ENCODE measurements around the gene POU4F3.

Gene POU4F3

DNA sequence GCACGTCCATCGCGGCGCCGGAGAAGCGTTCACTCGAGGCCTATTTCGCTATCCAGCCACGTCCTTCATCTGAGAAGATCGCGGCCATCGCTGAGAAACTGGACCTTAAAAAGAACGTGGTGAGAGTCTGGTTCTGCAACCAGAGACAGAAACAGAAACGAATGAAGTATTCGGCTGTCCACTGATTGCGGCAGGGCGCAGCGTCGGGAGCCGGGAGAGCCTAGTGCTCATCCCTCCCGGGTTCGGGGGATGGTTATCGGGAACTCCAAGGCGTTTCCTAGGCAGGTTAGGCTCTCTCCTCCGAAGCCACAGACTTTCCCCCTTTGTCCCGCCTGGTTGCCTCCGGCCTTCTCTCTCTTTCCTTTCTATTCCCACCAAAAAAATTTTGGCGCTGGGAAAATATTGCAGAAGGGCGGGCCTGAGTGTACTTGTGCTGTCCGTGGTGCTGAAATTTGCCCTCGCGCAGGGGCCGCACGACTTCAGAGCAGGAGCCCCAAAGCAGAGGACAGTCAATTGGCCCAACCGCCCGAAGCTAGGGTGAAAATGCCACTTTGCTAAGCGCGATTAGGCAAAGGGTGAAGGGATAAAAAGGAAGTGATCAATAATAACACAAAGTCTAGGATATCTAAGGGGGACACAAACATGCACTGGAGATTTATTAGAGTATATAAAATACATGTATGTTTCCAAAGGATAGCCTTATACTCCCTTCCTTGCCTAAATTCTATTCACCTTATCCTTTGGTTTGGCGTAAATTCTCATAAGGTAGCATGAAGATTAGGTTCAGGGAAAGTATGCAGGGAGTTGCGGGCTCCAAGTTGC, 1.8 kb downstream of the POU4F3 start:
- DNase-seq = no peak

DNA sequence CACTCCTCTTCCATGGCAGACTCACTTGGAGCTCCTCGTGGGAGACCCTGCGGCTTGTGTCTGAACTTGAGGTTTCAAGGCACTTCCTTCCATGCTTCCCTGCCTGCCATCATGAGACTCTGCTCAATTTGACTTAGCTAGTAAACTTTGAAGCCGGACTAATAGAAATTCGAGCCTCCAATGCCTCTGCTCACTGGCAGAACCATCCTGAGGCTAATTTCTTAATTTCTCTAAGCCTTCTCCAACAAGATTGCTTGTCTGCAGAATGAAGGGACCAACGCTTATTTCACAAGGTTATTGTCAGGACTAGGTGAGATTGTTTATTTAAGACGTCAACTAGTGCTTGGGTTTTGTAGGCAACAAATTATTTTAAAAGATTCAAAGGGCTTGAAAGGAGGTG, 3.2 kb downstream of the POU4F3 start:
- DNase-seq = no peak

- DNase-seq = no peak
Measured at GRCh38 chr5:146342519-146342881, 3.9 kb downstream of the POU4F3 start.

GRCh38 chr5:146342882-146343865, 4.5 kb downstream of the POU4F3 start:
- DNase-seq = no peak

DNA sequence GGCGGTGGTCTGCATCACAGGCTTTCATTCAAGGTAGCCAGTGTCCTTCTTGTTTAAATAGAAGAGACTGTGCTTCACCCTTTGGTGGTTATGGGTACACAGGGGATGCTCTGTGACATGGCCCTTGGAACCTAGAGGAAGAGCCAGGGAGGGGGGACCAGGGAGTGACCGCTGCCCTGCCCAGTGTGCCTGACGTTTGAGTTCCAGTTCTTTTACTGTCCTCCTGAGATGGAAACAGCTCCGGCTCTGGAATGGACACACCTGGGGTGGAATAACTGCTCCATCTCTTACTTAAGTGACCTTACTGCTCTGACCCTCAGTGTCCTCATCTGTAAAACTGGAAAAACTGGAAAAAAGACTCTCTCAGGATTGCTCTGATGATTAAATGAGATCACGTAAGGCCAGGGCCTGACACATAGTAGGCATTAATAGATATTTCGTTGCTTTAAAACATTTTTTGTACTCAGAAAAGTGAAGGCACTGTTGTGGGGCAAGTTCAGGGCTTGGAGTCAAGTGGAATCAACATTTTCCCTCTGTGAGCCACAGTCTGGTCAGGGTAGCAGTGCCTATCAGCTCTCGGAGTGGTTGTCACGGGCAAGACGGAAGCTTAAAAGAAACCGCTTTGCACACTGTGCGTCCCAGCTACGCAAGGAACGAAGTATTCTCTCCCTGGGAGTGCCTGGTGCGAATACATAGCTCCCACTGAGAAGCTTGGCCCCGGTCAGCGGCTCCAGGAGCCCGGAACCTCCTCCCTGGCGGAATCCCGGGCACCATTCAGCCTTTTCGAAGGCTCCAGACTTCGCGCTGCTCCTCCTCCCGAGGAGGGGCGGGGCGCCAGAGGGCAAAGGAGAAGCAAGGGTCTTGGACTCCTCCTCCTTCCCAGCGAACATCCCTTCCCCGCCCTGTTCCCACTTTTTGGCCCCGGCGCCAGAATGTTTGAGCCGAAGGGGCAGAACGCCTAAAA, 5.8 kb downstream of the POU4F3 start:
- DNase-seq = no peak

DNA sequence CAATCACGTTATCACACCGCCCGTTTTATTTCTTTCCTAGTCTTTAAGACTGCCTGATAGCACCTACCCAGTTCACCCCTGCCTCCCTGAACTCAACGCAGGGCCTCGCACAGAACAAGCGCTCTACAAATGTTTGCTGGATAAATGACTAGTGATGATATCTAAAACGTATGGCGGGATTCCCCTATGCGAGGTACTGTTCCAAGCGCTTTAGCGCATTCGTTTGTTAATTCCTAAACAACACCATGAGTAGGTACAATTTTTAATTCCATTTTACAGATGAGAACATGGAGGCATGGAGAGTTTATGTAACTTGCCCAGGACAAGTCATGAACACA, 6.6 kb downstream of the POU4F3 start:
- DNase-seq = no peak

DNA sequence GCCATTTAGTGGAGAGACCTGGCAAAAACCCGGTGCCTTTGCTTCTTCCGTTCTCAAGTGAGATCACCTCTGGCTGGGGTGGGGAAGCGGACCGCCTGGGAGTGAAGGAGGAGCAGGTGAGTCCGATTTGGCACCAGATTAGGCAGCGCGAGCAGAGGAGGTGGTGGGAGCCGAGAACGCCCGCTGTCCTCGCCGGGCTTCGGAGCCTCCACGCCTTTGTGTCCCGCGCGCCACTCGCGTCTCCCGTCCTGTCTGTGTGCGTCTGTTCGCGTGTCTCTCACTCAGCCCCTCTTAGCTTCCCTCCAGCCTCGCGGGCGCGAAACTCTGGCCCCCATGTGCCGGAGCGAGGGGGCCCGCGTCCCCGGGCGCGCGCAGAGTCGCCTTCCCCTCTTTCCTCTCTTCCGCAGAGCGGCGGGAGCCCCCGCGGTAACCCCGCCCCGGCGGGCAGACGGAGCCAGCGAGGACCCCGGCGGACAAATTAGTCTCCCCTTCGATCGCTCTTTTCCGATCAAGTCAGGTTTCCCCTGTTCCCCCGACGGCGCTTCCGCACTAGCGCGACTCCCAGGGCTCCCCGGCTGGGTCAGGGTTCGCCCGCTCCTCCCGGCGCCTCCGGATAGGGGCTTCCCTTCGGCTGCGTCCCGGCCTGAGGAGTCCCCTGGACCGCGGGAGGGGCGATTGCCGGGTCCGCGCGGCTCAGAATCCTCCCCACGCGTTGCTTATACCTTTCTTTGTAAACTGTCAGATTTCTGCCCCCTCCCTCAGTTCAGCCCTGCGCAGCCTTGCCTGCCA, 7.1 kb downstream of the POU4F3 start:
- no peak for DNase-seq

- no peak for DNase-seq
Measured at GRCh38 chr5:146357126-146357525, 18.5 kb downstream of the POU4F3 start.

DNA sequence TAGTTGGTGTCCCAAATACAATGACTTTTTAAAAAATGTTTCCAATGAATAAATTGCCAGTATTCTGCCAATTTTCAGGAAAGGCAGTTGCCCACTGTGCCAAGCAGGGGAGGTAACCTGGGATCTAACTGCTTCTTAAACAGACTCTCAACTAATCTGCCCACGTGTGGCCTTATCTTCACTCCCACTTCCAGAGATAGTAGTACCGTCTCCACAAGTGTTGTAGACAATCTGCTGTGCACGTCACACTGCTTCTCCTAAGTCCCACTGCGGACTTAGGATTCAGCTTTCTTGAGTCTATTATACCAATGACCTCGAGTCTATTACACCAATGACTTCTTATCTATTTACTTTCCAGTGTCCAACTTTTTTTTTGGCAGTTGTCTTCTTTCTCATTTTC, 21.2 kb downstream of the POU4F3 start:
- DNase-seq = no peak

DNA sequence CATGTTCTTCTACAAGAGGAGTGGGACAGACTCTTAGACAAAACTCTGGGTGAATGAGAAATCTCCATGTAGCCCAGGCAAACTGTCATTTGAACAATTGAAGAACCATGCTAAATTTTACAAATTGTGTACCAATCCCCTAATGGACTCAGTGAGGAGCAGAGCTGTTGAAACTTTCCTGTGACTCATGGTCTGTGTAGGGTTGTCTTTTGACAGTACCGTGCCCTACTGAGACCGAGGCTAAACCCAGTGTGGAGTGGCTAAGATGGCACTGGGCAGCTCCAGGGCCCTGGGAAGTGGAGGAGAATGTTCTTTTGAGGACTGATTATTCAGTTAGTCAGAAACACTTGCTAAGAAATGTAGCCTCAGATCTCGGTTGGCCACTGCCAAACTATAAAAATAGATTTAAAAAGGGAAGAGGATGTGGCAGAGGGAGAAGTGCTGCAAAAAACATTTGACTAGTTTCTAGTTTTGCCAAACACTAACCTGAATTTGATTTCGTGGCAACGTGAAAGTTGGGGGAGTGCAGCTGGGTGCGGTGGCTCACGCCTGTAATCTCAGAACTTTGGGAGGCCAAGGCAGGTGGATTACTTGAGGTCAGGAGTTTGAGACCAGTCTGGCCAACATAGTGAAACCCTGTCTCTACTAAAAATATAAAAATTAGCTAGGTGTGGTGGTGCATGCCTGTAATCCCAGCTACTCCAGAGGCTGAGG, 24.7 kb downstream of the POU4F3 start:
- DNase-seq = no peak

DNA sequence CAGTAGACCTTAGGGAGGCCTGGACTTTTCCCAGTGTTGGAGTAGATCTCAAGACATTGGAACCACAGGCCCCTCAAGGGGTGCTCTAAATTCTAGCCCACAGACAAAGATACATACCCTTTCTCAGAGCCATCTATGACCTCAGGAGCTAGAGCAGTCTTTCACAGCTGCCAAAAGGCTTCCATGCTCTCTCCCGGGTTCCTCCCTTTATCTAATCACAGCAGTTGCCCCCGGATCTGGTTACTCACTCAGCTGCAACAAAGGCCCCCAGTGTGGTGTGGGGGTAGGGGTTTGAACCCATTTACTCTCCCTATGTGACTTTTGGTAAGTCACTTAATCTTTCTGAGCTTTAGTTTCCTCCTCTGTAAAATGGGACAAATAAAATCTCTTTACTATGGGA, 27.0 kb downstream of the POU4F3 start:
- no peak for DNase-seq

- no peak for DNase-seq
Measured at GRCh38 chr5:146366904-146367303, 28.3 kb downstream of the POU4F3 start.

- no peak for DNase-seq
Measured at GRCh38 chr5:146368137-146368536, 29.5 kb downstream of the POU4F3 start.

- DNase-seq = no peak
Measured at GRCh38 chr5:146369691-146370090, 31.1 kb downstream of the POU4F3 start.

DNA sequence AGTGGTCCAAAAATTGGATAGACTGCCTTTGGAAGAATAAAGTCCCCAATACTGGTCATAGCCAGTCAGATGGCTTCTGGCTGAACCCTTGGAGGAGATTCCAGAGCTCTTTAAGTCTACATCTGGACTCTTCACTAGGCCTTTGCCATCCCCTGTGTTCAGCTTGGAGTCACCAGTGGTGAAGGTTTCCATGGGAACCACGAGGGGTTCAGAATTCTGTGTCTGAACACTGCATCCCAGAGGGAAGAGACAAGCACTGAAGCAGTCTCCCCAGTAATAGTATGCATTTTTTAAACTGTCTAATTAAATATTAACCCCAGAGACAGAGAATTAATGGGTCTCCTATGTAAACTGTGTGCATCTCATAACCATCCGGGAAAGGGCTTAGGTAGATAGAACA, 38.2 kb downstream of the POU4F3 start:
- DNase-seq = no peak

- no peak for DNase-seq
Measured at GRCh38 chr5:146378986-146379385, 40.3 kb downstream of the POU4F3 start.

DNA sequence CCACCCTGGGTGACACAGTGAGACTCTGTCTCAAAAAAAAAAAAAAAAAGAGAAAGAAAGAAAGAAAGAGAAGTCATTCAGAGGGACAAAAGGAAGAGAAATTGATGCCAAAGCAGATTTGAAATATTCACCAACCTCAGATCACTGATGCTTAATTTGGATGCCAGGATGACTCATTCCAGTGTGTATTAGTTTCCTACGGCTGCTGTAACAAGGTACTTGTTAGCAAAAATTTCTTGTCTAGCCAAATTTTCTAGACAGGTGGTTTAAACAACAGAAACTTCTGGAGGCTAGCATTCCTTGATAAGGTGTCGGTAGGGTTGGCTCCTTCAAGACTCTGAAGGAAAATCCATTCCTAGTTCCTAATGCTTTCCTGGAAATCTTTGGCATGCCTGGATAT, 42.1 kb downstream of the POU4F3 start:
- DNase-seq = no peak

GRCh38 chr5:146388386-146388785, 49.7 kb downstream of the POU4F3 start:
- no peak for DNase-seq

- no peak for DNase-seq
Measured at GRCh38 chr5:146390469-146390868, 51.8 kb downstream of the POU4F3 start.
